Activated CD4-positive, alpha-beta T cell treated with anti-CD3 and anti-CD28 coated beads, Interleukin-2, amount 10 ng/mL, durations not matched to agents 7 days and 5 days (primary cell): ENCODE data around the gene CD2BP2. TPM values are rescaled to one million over a fixed set of nuclear protein-coding genes. Genes with fewer than 3 reads are reported as not detected.

Experiments used
- CTCF ChIA-PET: fragments of 350-600 bp; sonication (Branson Sonifier 250); formaldehyde crosslinking; loops from one replicate; lab custom pipeline; 2021; ENCODE audit warnings: antibody characterized with exemption; lab: Charles Lee
- POLR2A ChIA-PET: fragments of 350-600 bp; sonication (Branson Sonifier 250); formaldehyde crosslinking; loops from one replicate; lab custom pipeline; 2021; ENCODE audit warnings: antibody characterized with exemption; lab: Charles Lee
- DNase-seq: peaks from one replicate; pipeline ENCODE4 v3.0.0-alpha.2; 2020
- H3K27ac Mint-ChIP-seq: one replicate; pipeline ENCODE4 v1.8.0; 2021; ENCODE audit warnings: mild to moderate bottlenecking, moderate library complexity, mixed read lengths
- H3K27me3 Mint-ChIP-seq: one replicate; pipeline ENCODE4 v1.8.0; 2021; ENCODE audit warnings: mixed read lengths
- H3K36me3 Mint-ChIP-seq: one replicate; pipeline ENCODE4 v1.8.0; 2021; ENCODE audit warnings: low read depth, mixed read lengths
- H3K4me1 Mint-ChIP-seq: one replicate; pipeline ENCODE4 v1.8.0; 2021; ENCODE audit warnings: mixed read lengths
- H3K4me3 Mint-ChIP-seq: one replicate; pipeline ENCODE4 v1.8.0; 2021; ENCODE audit warnings: mild to moderate bottlenecking, moderate library complexity, mixed read lengths
- H3K9me3 Mint-ChIP-seq: one replicate; pipeline ENCODE4 v1.8.0; 2021; ENCODE audit warnings: mixed read lengths
- total RNA-seq, 2 experiments: library from RNA; stranded (reverse); gene quantifications; one replicate each; pipeline ENCODE4 v1.2.3, GENCODE V29; 2021

The CD2BP2 gene
- total RNA-seq, 2 experiments from 2014 or later, result 51.8 to 65.0 TPM

DNA sequence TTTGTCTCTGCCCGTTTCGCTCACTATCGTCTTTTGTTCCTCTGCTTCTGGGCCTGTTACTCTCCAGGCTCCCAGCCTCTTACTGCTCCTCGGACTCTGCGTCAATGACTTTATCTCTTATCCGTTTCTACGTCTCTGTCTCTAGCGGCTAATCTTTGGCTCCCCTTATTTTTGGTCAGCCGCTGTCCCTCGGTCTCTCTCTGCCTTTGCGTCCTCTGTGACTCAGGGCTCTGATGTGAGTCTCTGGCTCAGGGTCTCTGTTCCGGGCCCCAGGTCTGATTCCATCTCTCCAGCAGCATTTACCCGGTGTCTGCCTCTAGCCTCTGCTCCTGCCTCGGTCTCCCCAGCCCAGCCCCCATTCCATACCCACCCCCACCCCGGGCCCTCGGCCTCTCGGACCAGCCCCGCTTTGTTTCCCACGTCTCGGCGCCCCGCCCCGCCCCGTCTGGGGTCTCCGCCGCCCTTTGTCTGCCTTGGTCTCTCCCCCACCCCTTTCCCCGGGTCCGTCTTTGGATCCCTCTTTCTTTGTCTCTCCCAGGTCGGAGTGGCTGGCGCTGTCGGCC is 39.6 kb upstream of the CD2BP2 start:
- no peak for DNase-seq
- no peaks in the 10 kb centered on the region for H3K27me3 Mint-ChIP-seq
- H3K27ac Mint-ChIP-seq, result peak overlapping the region; percentile 60
- no peaks in the 10 kb centered on the region for H3K9me3 Mint-ChIP-seq
- ChIA-PET CTCF (interaction anchor here (0.6 to 2.6 kb wide), 9 partner anchors 10 to 299 kb away, joined by 3 to 24 read pairs (median 5); partner anchors contain the start of genes SEPTIN1, TBC1D10B and ZNF771), POLR2A (interaction anchor here (0.7 to 1.5 kb wide), 2 partner anchors 12 to 40 kb away, joined by 3 to 9 read pairs; partner anchors contain the start of genes CD2BP2 and SEPTIN1)
- H3K4me1 Mint-ChIP-seq, result peaks cover 35% of the 10 kb centered on the region
- peaks cover 22% of the 10 kb centered on the region for H3K36me3 Mint-ChIP-seq
- peak overlapping the region; percentile 80 for H3K4me3 Mint-ChIP-seq

DNA sequence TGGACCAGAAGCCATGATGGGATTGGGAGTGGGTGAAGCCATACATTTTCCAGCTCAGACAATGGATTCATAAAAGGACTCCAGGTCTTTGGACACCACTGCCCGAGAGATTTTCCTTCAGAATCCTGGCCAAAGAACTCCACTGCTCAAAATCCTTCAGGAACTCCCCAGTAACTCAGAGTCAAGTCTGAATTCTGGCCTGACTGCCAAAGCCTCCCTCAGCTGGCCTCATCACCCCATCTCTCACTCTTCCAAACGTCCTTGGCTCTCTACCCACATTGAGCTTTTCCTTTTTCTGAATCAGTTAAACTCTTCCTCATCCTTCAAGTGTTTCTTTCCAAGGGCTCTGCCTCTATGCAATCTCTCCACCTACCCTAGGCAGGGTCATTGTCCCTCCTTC is 28.4 kb upstream of the CD2BP2 start:
- ChIA-PET POLR2A (no interaction called here), CTCF (interaction anchor here (1.0 to 2.8 kb wide), 12 partner anchors 10 to 49 kb away, joined by 3 to 21 read pairs (median 7); partner anchors contain the start of genes CD2BP2, DCTPP1, ZNF48 and ZNF771)
- Mint-ChIP-seq H3K27me3 (no peaks in the 10 kb centered on the region), H3K4me3 (peak overlapping the region; percentile 90), H3K36me3 (peaks cover 33% of the 10 kb centered on the region), H3K4me1 (peaks cover 49% of the 10 kb centered on the region), H3K9me3 (no peaks in the 10 kb centered on the region), H3K27ac (peak overlapping the region; percentile 90)
- no peak for DNase-seq

DNA sequence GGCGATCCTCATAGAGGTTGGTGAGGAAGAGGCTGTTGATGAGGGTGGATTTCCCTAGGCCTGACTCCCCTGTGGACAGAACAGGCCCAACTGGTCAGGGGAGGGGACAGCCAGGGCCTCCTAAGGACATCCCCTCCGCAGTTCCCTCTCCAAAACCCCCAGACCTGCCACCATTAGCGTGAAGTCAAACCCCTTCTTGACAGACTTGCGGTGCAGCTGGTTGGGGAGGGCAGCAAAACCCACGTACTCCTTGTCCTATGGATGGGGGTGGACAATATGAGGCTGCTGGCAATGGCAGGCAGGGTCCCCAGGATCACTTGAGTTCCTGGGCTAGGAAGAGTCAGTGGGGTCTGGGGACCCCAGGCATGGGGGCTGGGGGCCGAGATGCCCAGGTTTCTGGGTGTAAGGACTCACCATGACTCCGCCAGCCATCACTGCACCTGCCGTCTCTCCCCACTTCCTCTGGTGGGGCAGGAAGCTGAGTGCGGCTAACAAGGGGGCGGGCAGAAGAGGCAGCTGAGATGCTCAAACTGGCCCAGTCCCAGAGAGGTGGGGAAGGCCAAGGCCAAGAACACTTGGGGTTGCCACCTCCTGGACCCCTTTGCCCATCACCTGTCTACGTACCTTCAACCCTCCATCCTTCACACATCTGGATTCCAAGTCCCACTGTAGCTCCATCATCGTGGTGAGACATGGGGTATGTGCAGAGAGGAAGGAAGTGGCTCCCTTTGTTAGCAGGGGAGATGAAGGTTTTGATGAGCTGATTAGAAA is 27.2 kb upstream of the CD2BP2 start, which contains the start of gene SEPTIN1:
Gene SEPTIN1, minus strand, starts transcription at position 451 of the 771 bp plus-strand sequence. Its CDS starts 19 bp downstream, at position 432.
- ChIA-PET POLR2A (interaction anchor here (0.6 to 1.2 kb wide), 4 partner anchors 11 to 250 kb away, joined by 3 to 9 read pairs (median 4); partner anchors contain the start of gene ZNF48), CTCF (interaction anchor here (0.8 to 2.8 kb wide), 15 partner anchors 9 to 233 kb away, joined by 3 to 21 read pairs (median 6); partner anchors contain the start of genes DCTPP1, ZNF48 and ZNF771)
- DNase-seq, result peak; percentile 87
- Mint-ChIP-seq H3K9me3 (no peaks in the 10 kb centered on the region), H3K27ac (peak within 1 kb of the TSS; percentile 90), H3K4me1 (peaks cover 59% of the 10 kb centered on the region), H3K4me3 (peak within 1 kb of the TSS; percentile 90), H3K36me3 (peaks cover 41% of the 10 kb centered on the region), H3K27me3 (no peaks in the 10 kb centered on the region)

DNA sequence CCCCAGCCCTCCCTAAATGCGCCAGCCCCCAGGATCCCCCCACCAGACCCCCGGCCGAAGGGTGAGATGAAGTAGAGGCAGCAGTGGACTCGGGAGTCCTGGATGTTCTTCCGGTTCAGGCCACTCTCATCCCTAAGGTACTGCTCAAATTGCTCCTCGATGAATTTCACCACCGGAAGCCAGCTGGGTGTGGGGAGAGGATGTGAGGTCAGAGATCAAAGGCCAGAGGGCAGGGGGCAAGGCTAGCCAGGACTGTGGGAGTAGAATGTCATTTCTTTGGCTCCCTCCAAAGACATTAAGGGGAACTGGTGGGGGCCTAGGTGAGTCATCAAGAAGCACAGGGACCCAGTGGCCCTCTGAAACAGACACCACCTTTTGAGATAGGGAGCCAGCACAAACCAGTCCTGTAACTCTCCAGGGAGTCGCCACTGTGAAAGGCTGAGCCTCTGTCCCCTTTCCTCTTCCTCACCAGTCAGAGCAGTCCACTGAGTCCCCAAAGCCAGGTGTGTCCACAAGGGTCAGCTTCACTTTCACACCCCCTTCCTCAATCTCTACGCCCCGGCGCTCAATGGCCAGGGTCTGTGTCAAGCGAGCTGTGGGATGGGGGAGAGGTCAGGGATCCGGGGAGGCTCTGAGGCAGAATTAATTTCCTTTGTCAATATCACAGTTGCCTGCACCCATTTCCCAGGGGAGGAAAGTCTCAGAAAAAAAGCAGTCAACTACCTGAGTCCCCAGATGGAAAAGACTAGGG is 26.4 kb upstream of the CD2BP2 start:
- peak; percentile 52 for DNase-seq
- Mint-ChIP-seq H3K4me1 (peaks cover 66% of the 10 kb centered on the region), H3K27ac (peak overlapping the region; percentile 90), H3K4me3 (peak overlapping the region; percentile 90), H3K36me3 (peaks cover 43% of the 10 kb centered on the region), H3K9me3 (no peaks in the 10 kb centered on the region), H3K27me3 (no peaks in the 10 kb centered on the region)
- ChIA-PET CTCF (interaction anchor here (1.5 to 2.8 kb wide), 4 partner anchors 10 to 234 kb away, joined by 3 to 13 read pairs (median 7); partner anchors contain the start of gene ZNF48), POLR2A (no interaction called here)

DNA sequence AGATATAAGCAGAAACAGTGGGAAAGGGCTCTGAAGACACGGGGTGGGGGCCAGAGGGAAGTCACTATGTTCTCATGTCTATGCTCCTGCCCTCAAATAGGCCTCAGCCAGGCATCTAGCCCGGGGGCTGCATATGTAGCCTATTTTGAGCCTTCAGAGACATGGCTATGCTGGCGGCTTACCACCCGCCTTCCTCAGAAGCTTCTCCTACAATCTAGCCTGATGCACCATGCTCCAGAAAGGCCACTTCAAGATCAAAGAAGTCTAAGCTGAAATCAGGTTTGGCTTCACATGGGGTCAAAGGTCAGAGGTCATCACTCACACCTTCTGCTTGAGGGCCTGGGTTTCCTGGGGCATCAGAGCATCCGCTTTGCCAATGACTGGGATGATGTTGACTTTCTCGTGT is 25.7 kb upstream of the CD2BP2 start:
- CTCF ChIA-PET, result interaction anchor here (1.2 to 1.5 kb wide), 2 partner anchors 10 to 12 kb away, joined by 3 to 5 read pairs; no protein-coding TSS in a partner anchor
- H3K27me3 Mint-ChIP-seq, result no peaks in the 10 kb centered on the region
- DNase-seq, result no peak
- POLR2A ChIA-PET, result no interaction called here
- peaks cover 43% of the 10 kb centered on the region for H3K36me3 Mint-ChIP-seq
- H3K9me3 Mint-ChIP-seq, result no peaks in the 10 kb centered on the region
- H3K4me1 Mint-ChIP-seq, result peaks cover 67% of the 10 kb centered on the region
- peak overlapping the region; percentile 90 for H3K27ac Mint-ChIP-seq
- peak overlapping the region; percentile 90 for H3K4me3 Mint-ChIP-seq

DNA sequence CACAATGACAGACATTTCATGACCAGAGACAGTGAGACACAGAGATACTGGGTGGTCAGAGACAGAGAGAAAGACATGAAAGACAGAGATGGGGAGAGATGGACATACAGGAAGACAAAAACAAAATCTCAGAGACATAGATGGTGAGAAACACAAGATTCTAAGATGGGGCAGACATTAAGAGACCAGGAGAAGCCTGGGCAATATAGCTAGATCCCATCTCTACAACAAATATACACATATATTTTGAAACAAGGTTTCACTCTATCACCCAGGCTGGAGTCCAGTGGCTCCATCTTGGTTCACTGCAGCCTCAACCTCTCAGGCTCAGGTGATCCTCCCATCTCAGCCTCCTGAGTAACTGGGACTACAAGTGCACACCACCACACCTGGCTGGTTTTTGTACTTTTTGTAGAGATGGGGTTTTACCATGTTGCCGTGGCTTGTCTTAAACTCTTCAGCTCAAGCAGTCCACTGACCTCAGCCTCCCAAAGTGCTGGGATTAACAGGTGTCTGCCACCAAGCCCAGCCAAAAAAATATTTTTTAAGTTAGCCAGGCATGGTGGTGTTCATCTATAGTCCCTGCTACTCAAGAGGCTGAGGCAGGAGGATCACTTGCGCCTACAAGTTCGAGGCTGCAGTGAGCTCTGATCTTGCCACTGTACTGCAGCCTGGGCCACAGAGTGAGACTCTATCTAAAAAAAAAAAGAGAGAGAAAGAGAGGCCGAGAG is 25.1 kb upstream of the CD2BP2 start:
- Mint-ChIP-seq H3K4me3 (peak overlapping the region; percentile 90), H3K9me3 (no peaks in the 10 kb centered on the region), H3K27me3 (no peaks in the 10 kb centered on the region), H3K36me3 (peaks cover 43% of the 10 kb centered on the region), H3K27ac (peak overlapping the region; percentile 100), H3K4me1 (peaks cover 65% of the 10 kb centered on the region)
- no peak for DNase-seq
- CTCF ChIA-PET, result interaction anchor here (0.5 to 1.5 kb wide), 3 partner anchors 9 to 41 kb away, joined by 3 to 5 read pairs (median 4); no protein-coding TSS in a partner anchor
- POLR2A ChIA-PET, result no interaction called here

DNA sequence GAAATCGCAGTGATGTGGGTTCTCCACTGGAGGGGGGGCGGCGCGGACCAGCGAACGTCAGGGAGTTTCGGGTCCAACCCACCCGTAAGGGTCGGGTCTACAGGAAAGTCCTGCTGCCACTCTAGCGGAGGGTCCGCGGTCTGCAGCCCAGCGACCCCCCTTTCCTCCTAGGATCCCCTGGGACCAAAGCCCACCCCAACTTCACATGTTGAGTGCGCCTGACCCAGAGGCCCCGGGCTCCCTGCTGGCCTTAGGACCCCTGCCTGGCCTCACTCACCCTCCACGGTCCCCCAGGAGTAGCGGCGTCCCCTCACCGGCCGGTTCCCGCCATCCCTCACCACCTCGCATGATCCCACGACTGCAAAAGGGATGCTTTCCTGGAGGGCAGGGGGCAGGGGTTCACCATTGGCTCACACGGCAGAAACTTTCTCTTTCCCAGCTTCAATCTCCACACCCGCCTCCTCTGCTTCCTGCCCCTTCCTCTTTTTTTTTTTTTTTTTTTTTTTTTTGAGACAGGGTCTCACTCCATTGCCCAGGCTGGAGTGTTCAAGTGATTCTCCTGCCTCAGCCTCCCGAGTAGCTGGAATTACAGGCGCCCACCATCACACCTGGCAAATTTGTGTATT is 24.2 kb upstream of the CD2BP2 start:
- H3K4me1 Mint-ChIP-seq, result peaks cover 62% of the 10 kb centered on the region
- H3K27me3 Mint-ChIP-seq, result no peaks in the 10 kb centered on the region
- ChIA-PET POLR2A (no interaction called here), CTCF (no interaction called here)
- no peaks in the 10 kb centered on the region for H3K9me3 Mint-ChIP-seq
- peak overlapping the region; percentile 100 for H3K27ac Mint-ChIP-seq
- DNase-seq, result no peak
- H3K36me3 Mint-ChIP-seq, result peaks cover 43% of the 10 kb centered on the region
- peak overlapping the region; percentile 90 for H3K4me3 Mint-ChIP-seq

DNA sequence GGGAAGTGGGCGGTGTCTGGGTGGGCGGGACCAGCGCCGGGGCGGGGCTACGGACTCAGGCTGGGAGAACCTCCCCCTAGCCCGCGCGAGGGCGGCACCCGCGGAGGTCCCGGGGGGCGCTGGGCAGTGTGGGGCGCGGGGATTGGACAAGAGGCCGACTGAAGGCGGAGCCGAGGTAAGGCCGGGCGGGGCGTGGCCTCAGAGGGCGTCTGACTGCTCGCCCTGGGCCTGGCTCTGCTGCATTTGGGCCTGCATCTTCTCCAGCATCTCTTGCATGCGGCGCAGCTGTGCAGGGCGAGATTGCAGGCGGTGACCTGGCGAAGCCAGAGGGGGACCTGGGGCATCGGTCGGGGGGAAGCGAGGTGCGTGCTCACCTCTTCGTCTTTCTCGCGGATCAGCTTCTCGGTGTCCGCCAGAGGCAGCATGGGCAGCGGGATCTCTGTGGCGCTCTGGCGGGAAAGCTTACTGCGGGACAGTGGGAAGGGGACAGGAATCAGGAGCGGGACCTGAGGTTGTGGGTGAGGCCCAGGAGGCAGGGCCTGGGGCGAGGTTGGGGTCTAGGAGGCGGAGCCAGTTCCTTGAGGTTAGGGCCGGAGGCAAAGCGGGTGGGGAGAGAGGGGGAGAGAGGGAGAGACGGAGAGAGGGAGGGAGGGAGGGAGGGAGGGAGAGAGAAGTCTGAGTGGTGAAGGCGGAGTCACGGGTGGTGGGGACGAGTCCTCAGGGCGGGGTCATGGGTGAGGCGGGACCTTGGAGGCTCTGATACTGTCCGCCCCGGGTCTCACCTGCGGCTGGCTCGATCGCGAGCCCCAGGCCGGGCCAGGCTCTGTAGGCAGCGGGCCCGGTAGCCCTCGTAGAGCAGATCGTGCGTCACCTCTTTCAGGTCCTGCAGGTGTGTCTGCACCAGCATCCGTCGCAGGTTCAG is 23.4 kb upstream of the CD2BP2 start:
- peak; percentile 98 for DNase-seq
- ChIA-PET CTCF (interaction anchor here (1.2 to 1.5 kb wide), 2 partner anchors 10 to 31 kb away, joined by 4 to 5 read pairs; no protein-coding TSS in a partner anchor), POLR2A (no interaction called here)
- no peaks in the 10 kb centered on the region for H3K27me3 Mint-ChIP-seq
- H3K4me3 Mint-ChIP-seq, result peak overlapping the region; percentile 90
- no peaks in the 10 kb centered on the region for H3K9me3 Mint-ChIP-seq
- peak overlapping the region; percentile 100 for H3K27ac Mint-ChIP-seq
- peaks cover 58% of the 10 kb centered on the region for H3K4me1 Mint-ChIP-seq
- peaks cover 40% of the 10 kb centered on the region for H3K36me3 Mint-ChIP-seq

DNA sequence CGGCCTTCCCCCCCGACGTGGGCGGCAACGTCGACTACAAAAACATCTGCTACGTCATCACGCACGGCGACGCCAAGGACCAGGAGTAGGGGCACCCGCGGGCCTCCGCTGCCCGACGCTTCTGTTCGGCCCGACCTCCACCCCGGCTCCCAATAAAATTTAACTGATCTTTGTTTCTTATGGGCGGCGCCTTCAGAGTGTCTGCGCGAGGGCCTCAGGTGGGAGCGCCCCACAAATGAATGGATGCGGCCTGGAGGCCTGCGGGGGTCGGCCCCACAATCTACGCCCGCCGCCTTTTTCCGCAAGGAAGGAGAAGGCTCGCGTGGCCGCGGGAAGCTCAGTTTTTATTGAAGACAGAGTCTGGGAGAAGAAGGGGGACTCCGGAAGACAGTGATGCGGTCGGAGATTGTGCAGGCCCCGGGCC is 22.7 kb upstream of the CD2BP2 start:
- POLR2A ChIA-PET, result no interaction called here
- CTCF ChIA-PET, result interaction anchor here (1.2 to 1.5 kb wide), 2 partner anchors 9 to 32 kb away, joined by 4 to 5 read pairs; no protein-coding TSS in a partner anchor
- Mint-ChIP-seq H3K36me3 (peaks cover 40% of the 10 kb centered on the region), H3K4me3 (peak overlapping the region; percentile 90), H3K27me3 (no peaks in the 10 kb centered on the region), H3K27ac (peak overlapping the region; percentile 100), H3K9me3 (no peaks in the 10 kb centered on the region), H3K4me1 (peaks cover 52% of the 10 kb centered on the region)
- DNase-seq, result peak; percentile 90

DNA sequence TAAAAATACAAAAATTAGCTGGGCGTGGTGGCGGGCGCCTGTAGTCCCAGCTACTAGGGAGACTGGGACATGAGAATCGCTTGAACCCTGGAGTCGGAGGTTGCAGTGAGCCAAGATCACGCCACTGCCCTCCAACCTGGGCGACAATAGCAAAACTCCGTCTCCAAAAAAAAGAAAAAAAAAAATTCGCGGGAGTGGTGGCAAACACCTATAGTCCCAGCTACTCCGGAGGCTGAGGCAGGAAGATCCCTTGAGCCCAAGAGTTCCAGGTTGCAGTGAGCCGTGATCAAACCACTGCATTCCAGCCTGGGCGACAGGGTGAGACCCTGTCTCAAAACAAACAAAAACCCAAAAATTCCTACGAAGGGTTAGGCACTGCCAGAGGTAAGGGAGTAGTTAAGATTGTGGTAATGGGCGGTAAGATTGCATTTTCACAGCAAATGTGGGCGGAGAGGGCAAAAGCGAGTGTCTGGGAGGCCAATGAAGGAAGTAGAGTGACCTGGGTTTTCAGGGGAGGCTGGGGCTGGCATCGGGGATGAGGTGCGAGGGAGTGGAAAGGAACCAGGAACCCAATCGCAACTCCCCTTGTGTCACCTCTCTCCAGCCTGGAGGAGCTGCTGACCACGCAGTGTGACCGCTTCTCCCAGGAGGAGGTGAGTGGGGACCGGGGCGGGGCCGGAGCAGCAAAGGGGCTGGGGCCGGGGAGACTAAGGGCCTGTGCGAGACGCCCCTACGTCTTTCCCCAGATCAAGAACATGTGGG is 22.1 kb upstream of the CD2BP2 start:
- CTCF ChIA-PET, result interaction anchor here (1.2 to 1.5 kb wide), 3 partner anchors 32 to 312 kb away, joined by 3 to 5 read pairs (median 4); partner anchors contain the start of gene ALDOA
- Mint-ChIP-seq H3K4me3 (peak overlapping the region; percentile 90), H3K36me3 (peaks cover 40% of the 10 kb centered on the region)

More for the DNA sequence above, 22.1 kb upstream of the CD2BP2 start:
- no peak for DNase-seq
- Mint-ChIP-seq H3K4me1 (peaks cover 51% of the 10 kb centered on the region), H3K27ac (peak overlapping the region; percentile 100), H3K27me3 (no peaks in the 10 kb centered on the region), H3K9me3 (no peaks in the 10 kb centered on the region)
- POLR2A ChIA-PET, result no interaction called here
